ENCODE data around the gene C1D. TPM values are rescaled to one million over a fixed set of nuclear protein-coding genes. Genes with fewer than 3 reads are reported as not detected.

The C1D gene
- total RNA-seq, 1 donor from 2014 or later, result 19.5 TPM

DNA sequence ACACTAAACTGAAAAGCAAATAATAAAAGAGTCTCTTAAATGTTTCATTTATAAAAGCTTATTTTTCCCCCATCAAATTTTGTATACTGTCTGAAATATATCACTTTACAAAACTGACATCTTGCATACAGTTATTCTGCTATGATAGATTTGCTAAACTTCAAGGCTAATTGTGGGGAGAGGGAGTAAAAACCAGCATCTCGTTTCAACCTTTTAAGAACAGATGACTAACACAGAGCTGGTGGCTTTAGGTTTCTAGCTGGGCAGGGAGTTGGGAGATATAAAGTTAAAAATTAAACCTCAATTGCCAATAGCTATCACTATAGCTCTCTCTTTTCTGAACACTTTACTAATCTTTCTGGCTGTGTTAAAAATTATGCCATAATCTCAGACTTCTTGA lies 23.5 kb downstream of the C1D start:
- Histone ChIP-seq H3K9me3 (no peaks in the 10 kb centered on the region), H3K4me1 (no peaks in the 10 kb centered on the region), H3K36me3 (peaks cover 17% of the 10 kb centered on the region), H3K4me3 (no peak overlapping the region), H3K27me3 (no peaks in the 10 kb centered on the region), H3K27ac (no peak overlapping the region)
- intact Hi-C loops (cut with DNase I), result no loop called here
- ATAC-seq (no peak), DNase-seq (no peak)
- TF ChIP-seq, protein P1, sequence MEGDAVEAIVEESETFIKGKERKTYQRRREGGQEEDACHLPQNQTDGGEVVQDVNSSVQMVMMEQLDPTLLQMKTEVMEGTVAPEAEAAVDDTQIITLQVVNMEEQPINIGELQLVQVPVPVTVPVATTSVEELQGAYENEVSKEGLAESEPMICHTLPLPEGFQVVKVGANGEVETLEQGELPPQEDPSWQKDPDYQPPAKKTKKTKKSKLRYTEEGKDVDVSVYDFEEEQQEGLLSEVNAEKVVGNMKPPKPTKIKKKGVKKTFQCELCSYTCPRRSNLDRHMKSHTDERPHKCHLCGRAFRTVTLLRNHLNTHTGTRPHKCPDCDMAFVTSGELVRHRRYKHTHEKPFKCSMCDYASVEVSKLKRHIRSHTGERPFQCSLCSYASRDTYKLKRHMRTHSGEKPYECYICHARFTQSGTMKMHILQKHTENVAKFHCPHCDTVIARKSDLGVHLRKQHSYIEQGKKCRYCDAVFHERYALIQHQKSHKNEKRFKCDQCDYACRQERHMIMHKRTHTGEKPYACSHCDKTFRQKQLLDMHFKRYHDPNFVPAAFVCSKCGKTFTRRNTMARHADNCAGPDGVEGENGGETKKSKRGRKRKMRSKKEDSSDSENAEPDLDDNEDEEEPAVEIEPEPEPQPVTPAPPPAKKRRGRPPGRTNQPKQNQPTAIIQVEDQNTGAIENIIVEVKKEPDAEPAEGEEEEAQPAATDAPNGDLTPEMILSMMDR (IDR thresholded peaks at IDR 0.05), result no peak

DNA sequence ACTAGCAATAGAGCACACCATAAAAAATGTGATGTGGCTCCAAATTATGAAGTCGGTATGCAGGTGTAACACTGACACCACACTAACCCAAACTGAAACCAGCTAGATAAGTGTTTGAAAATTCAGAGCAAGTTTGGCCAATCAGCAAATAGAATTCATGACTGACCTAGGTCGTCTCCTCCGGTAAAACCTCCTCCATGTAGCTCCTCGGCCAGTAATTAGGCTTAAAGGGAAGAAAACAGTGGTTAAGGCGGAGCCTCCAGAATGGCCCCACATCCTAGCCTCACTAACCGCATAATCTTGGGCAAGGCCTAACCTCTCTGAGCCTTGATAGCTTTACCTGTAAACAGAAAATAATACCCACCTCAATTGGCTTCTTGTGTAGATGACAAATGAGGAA lies 30.1 kb downstream of the C1D start:
- no peaks in the 10 kb centered on the region for H3K4me1 ChIP-seq
- H3K36me3 ChIP-seq, result no peaks in the 10 kb centered on the region
- no peak overlapping the region for H3K27ac ChIP-seq
- intact Hi-C loops (cut with DNase I), result no loop called here
- H3K4me3 ChIP-seq, result no peak overlapping the region
- H3K27me3 ChIP-seq, result no peaks in the 10 kb centered on the region
- ATAC-seq, result no peak
- no peak for DNase-seq
- TF ChIP-seq, protein P1 (IDR thresholded peaks at IDR 0.05), result no peak
- H3K9me3 ChIP-seq, result no peaks in the 10 kb centered on the region

DNA sequence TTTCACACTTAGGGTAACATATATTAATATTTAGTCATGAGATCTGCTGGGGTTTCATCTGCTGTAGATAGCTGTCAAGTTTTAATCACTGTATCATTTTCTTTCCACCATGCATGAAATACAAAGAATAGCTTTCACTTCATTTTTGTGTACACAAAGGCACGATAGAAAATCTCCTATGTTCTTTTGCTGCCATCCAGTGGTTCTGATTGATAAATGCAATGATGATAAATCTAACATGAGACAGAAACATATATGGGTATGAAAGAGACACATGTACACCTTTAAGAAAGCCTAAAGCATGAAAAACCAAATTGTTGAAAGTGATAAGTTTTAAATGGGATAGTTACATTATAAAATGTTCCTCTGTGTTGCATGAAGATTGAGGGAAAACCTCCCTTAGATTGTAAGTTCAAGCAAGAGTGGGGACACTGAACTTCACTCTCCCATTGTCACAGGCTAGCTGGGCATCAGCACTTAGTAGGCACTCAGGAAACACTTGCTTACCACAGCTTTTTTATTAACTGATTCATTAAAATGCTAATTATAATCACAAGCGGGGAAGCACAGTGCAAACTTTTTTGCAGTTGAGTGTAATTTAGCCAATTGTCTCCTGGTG lies 31.2 kb downstream of the C1D start:
- Histone ChIP-seq H3K27me3 (no peaks in the 10 kb centered on the region), H3K27ac (no peak overlapping the region), H3K4me3 (no peak overlapping the region), H3K9me3 (no peaks in the 10 kb centered on the region), H3K36me3 (no peaks in the 10 kb centered on the region), H3K4me1 (no peaks in the 10 kb centered on the region)
- intact Hi-C loops (cut with DNase I), result no loop called here
- TF ChIP-seq, protein P1 (IDR thresholded peaks at IDR 0.05), result peak; percentile 72
- ATAC-seq, result peak; percentile 66
- DNase-seq, result no peak

DNA sequence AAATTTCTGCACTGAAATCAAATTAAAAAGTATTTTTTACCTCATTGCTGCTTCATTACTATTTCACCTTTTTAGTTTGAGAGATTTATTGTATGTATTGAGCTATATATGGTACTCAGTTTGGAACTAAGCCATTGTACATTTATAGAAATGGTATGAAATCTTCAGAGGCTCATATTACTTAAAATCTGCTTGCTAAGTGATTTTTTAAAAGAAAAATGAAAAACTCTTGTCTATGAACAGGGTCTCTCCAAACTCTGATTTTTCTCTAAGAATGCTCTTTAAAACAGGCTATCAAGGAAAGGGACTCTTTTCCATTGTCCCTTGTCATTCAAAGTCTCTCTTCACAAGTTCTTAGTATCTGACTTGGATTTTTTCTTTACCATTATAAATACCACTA lies 31.8 kb downstream of the C1D start:
- intact Hi-C loops (cut with DNase I), result no loop called here
- Histone ChIP-seq H3K4me1 (no peaks in the 10 kb centered on the region), H3K27ac (no peak overlapping the region), H3K36me3 (no peaks in the 10 kb centered on the region), H3K9me3 (no peaks in the 10 kb centered on the region), H3K4me3 (no peak overlapping the region), H3K27me3 (no peaks in the 10 kb centered on the region)
- DNase-seq (no peak), ATAC-seq (no peak)
- TF ChIP-seq, protein P1 (IDR thresholded peaks at IDR 0.05), result no peak

DNA sequence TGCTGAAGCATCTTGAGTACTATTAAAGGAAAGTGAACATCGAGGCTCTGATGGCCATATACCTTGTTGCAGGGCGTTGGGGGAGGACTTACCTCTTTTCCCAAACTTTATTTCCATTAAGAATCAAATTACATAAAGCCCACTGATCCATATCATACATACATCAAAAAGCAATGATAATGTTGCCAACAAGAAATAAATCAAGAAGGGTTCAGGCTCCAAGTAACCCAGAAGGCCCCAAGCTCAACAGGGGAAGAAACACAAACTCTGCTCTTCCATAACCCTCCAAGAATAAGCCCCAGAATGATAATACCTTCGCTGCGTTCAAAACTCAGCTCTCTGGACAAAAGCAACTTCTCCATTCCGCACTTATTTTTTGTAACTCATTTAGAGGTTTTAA lies 32.3 kb downstream of the C1D start:
- Histone ChIP-seq H3K27ac (no peak overlapping the region), H3K36me3 (no peaks in the 10 kb centered on the region), H3K9me3 (no peaks in the 10 kb centered on the region), H3K4me3 (no peak overlapping the region), H3K27me3 (no peaks in the 10 kb centered on the region), H3K4me1 (no peaks in the 10 kb centered on the region)
- TF ChIP-seq, protein P1 (IDR thresholded peaks at IDR 0.05), result no peak
- intact Hi-C loops (cut with DNase I), result no loop called here
- ATAC-seq (no peak), DNase-seq (no peak)

DNA sequence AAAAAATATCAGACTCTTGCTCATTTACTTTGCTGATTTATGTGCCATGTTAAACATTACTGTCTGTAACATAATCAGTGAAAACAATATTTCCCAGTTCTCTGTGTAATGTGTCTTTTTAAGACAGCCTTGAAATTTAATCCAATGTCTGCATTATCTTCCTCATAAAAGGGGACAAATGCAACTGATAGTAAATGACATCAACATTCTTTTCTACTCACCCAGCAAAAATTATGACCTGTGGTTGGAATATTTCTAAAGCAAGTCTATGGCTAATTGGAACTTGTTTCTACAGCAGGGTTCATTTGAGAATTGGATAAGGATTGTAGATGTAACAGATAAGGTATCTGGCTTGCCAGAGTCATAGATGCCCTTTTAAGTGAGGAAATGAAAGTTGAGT lies 34.8 kb downstream of the C1D start:
- TF ChIP-seq, protein P1 (IDR thresholded peaks at IDR 0.05), result no peak
- Histone ChIP-seq H3K36me3 (no peaks in the 10 kb centered on the region), H3K27me3 (no peaks in the 10 kb centered on the region), H3K27ac (no peak overlapping the region), H3K4me1 (no peaks in the 10 kb centered on the region), H3K9me3 (no peaks in the 10 kb centered on the region), H3K4me3 (no peak overlapping the region)
- intact Hi-C loops (cut with DNase I), result no loop called here
- ATAC-seq (no peak), DNase-seq (no peak)

Data from upper lobe of right lung (tissue), 1 donor.